ENCODE results near the gene RNF11. TPM values are rescaled to one million over a fixed set of nuclear protein-coding genes. Genes with fewer than 3 reads are reported as not detected.

The RNF11 gene
- polyA plus RNA-seq, 3 donors: 25.3 to 30.4 (median 28.4) TPM

- Mint-ChIP-seq H3K9me3 (peaks cover 0 to under 1% (median 0%) of the 10 kb centered on the region in 7 donors), H3K4me1 (peaks cover 20% of the 10 kb centered on the region), H3K27me3 (ENCODE audit: low read depth in 3 of 3) (no peaks in the 10 kb centered on the region), H3K36me3 (peaks cover 10 to 24% of the 10 kb centered on the region in 2 donors), H3K4me3 (no peak overlapping the region), H3K27ac (peak overlapping the region in 1 of 7 donors; percentile 42)
- no peaks in the 10 kb centered on the region for H3K9me3 ChIP-seq (replicated peaks in 1 of 2; ENCODE audit: control insufficient read depth in 1 of 2, insufficient read depth in 1 of 2, low read length in 2 of 2)
- H3K27ac ChIP-seq (ENCODE audit: low read depth in 1 of 2, low read length in 2 of 2): no peak overlapping the region
- H4K20me1 ChIP-seq (ENCODE audit: insufficient read depth, low read length): peaks cover 98% of the 10 kb centered on the region
- intact Hi-C loops (cut with micrococcal nuclease): no loop called here
- no peak for DNase-seq
- TF ChIP-seq, protein P1, sequence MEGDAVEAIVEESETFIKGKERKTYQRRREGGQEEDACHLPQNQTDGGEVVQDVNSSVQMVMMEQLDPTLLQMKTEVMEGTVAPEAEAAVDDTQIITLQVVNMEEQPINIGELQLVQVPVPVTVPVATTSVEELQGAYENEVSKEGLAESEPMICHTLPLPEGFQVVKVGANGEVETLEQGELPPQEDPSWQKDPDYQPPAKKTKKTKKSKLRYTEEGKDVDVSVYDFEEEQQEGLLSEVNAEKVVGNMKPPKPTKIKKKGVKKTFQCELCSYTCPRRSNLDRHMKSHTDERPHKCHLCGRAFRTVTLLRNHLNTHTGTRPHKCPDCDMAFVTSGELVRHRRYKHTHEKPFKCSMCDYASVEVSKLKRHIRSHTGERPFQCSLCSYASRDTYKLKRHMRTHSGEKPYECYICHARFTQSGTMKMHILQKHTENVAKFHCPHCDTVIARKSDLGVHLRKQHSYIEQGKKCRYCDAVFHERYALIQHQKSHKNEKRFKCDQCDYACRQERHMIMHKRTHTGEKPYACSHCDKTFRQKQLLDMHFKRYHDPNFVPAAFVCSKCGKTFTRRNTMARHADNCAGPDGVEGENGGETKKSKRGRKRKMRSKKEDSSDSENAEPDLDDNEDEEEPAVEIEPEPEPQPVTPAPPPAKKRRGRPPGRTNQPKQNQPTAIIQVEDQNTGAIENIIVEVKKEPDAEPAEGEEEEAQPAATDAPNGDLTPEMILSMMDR (IDR thresholded peaks at IDR 0.05): no peak
- no peaks in the 10 kb centered on the region for H3K4me1 ChIP-seq (ENCODE audit: control insufficient read depth in 1 of 2, insufficient read depth in 2 of 2, low read length in 2 of 2)
- 100% methylated on average over 3 of the region's 6 CpGs for WGBS (ENCODE audit: insufficient coverage)
- no peaks in the 10 kb centered on the region for H3K27me3 ChIP-seq (ENCODE audit: control insufficient read depth in 2 of 2, insufficient read depth in 2 of 2, low read length in 2 of 2)
- no peak overlapping the region for H3K4me2 ChIP-seq (replicated peaks; ENCODE audit: extremely low read depth, low read length, poor library complexity, severe bottlenecking)
- no peak overlapping the region for H3K9ac ChIP-seq (ENCODE audit: insufficient read depth, low read length, poor library complexity, severe bottlenecking)
- peaks cover 4 to 6% of the 10 kb centered on the region in 2 donors for H3K36me3 ChIP-seq (replicated peaks in 1 of 2; ENCODE audit: control insufficient read depth in 1 of 2, insufficient read depth in 2 of 2, low read length in 2 of 2)
- no peak overlapping the region for H3K4me3 ChIP-seq (replicated peaks in 1 of 3; ENCODE audit: low read depth in 2 of 3, low read length in 3 of 3)
- H2AFZ ChIP-seq (ENCODE audit: insufficient read depth, low read depth, low read length, poor library complexity, severe bottlenecking): no peak overlapping the region
- H3K79me2 ChIP-seq (ENCODE audit: insufficient read depth, low read length): peaks cover 97% of the 10 kb centered on the region
These were observed 16.3 kb downstream of the RNF11 start for GRCh38 chr1:51252366-51252765.

GRCh38 chr1:51253691-51254090 is 17.6 kb downstream of the RNF11 start:
- Histone ChIP-seq H3K4me3 (replicated peaks in 1 of 3; ENCODE audit: low read depth in 2 of 3, low read length in 3 of 3) (no peak overlapping the region), H3K4me1 (ENCODE audit: control insufficient read depth in 1 of 2, insufficient read depth in 2 of 2, low read length in 2 of 2) (no peaks in the 10 kb centered on the region), H3K4me2 (replicated peaks; ENCODE audit: extremely low read depth, low read length, poor library complexity, severe bottlenecking) (no peak overlapping the region), H3K27me3 (ENCODE audit: control insufficient read depth in 2 of 2, insufficient read depth in 2 of 2, low read length in 2 of 2) (no peaks in the 10 kb centered on the region), H4K20me1 (ENCODE audit: insufficient read depth, low read length) (peaks cover 98% of the 10 kb centered on the region), H3K9me3 (replicated peaks in 1 of 2; ENCODE audit: control insufficient read depth in 1 of 2, insufficient read depth in 1 of 2, low read length in 2 of 2) (no peaks in the 10 kb centered on the region), H3K36me3 (replicated peaks in 1 of 2; ENCODE audit: control insufficient read depth in 1 of 2, insufficient read depth in 2 of 2, low read length in 2 of 2) (peaks cover 4 to 6% of the 10 kb centered on the region in 2 donors), H3K79me2 (ENCODE audit: insufficient read depth, low read length) (peaks cover 97% of the 10 kb centered on the region), H3K9ac (ENCODE audit: insufficient read depth, low read length, poor library complexity, severe bottlenecking) (no peak overlapping the region), H2AFZ (ENCODE audit: insufficient read depth, low read depth, low read length, poor library complexity, severe bottlenecking) (no peak overlapping the region), H3K27ac (ENCODE audit: low read depth in 1 of 2, low read length in 2 of 2) (no peak overlapping the region)
- Mint-ChIP-seq H3K36me3 (peaks cover 13 to 27% of the 10 kb centered on the region in 2 donors), H3K9me3 (peaks cover 0 to 2% (median 0%) of the 10 kb centered on the region in 7 donors), H3K27me3 (ENCODE audit: low read depth in 3 of 3) (no peaks in the 10 kb centered on the region), H3K4me3 (no peak overlapping the region), H3K4me1 (peaks cover 18% of the 10 kb centered on the region), H3K27ac (no peak overlapping the region)
- no CpG with 5 or more reads among the region's 5 CpGs for WGBS (ENCODE audit: insufficient coverage)
- intact Hi-C loops (cut with micrococcal nuclease): no loop called here
- TF ChIP-seq, protein P1 (IDR thresholded peaks at IDR 0.05): no peak
- DNase-seq: no peak
